GM20431 (cell line): ENCODE results near the gene MVB12A.

Experiments used
- in situ Hi-C: fragments of 300-500 bp; cut with MseI, MboI; formaldehyde crosslinking; loops from one replicate; pipeline ENCODE4 v1.15.0; 2020; ENCODE audit warnings: low sequenced_read_pairs; ENCODE audit not compliant: unreplicated experiment

The MVB12A gene

DNA sequence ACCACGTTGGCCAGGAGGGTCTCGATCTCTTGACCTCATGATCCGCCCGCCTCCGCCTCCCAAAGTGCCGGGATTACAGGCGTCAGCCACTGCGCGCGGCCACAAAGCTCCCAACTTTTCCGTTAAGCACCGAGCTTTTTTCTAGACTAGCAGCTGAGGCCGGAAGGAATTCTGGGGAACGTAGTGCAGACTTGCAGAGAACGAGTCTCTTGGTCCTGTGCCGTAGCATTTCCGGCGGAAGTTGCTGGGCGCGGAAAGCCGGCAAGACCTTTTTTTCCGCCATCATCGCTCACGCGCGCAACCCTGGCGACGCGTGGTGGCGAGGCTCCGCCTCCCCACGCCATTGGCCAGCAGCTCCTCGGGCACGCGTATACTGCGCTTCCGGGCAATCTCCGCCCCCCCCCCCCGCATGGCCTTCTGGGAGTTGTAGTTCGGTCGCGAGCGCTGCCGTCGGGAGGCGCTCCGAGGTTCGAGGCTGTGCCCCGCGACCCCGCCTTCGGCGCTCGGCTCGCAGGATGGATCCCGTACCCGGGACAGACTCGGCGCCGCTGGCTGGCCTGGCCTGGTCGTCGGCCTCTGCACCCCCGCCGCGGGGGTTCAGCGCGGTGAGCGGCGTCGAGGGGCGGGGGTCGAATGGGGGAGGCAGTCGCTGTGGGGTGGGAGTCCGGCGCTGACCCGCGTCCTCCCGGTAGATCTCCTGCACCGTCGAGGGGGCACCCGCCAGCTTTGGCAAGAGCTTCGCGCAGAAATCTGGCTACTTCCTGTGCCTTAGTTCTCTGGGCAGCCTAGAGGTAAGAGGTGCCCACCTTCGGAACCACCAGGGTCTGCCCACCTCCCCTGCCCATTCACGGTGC lies at the start of gene MVB12A:
MVB12A (plus strand) TSS at position 427 of the 854 bp plus-strand sequence; CDS start at position 516, 89 bp downstream.
- in situ Hi-C loops = no loop called here

DNA sequence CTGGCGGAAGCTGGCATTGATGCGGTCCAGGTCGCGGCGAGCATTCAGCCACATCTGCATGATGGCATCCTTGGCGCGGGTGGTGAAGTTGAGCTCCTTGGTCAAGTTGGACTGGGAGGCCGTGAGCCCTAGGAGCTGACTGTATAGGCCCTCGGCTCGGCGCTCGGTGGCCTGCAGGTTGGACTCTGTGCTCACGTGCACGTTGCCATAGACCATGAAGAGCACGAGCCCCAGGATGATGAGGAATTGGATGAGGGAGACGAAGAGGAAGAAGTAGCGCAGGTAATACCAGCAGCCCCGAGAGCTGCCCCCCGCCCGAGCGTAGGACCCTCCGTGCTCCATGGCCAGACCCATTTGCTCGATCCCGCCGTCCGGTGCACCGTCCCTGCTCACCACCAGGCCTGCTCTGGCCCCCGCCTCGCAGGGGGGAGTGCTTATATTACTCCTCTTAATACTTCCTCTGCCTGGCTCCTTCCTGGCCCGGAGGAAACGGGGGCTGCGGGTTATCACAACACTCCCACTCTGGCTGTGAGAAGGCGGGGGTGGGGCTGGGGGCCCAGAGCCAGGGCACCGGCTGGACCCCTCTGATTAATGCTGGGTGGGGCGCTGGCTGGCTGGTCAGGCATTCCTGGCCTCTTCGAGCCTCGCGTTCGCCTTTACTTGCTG lies 42.8 kb upstream of the MVB12A start, which contains the start of gene PLVAP:
PLVAP (minus strand) TSS at position 408 of the 666 bp plus-strand sequence; CDS start at position 354, 54 bp downstream.
- in situ Hi-C loops = no loop called here

DNA sequence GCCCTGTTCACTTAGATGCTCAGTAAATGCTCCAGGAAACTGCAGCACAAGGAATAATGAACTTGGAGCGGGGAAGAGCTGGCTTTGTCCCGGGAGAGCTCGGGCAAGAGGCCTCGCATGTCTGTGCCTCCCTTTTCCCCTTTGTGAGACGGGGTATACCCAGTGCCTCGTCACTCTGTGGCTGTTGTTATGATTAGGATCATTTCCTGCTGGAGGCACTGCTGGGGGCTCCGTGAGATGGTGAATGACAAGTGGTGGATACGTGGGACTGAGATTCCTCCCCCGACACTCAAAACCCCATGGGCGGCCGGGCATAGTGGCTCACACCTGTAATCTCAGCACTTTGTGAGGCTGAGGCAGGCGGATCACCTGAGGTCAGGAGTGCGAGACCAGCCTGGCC lies 41.6 kb upstream of the MVB12A start:
- in situ Hi-C loops = no loop called here

DNA sequence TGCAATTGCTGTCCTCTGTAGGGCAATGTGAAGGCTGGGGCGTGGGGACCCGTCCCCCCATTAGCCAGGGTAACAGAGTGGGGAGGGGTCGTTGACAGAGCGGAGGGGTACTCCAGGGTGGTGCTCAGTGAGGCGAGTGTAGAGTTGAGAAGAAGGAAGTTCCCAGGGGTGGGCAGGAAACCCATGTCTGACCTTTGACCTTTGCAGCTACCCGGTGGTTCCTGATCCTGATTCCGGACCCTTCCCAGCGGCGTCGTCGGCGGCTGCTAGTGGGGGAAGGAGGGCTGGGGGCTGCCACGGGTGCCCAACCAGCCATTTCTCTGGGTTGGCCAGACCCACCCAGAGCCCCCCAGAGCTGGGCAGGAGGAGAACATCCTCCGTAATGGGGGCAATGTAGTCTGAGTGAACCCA lies 40.6 kb upstream of the MVB12A start:
- in situ Hi-C loops = no loop called here

GRCh38 chr19:17380426-17381138 lies 39.3 kb upstream of the MVB12A start:
- in situ Hi-C loops = no loop called here

DNA sequence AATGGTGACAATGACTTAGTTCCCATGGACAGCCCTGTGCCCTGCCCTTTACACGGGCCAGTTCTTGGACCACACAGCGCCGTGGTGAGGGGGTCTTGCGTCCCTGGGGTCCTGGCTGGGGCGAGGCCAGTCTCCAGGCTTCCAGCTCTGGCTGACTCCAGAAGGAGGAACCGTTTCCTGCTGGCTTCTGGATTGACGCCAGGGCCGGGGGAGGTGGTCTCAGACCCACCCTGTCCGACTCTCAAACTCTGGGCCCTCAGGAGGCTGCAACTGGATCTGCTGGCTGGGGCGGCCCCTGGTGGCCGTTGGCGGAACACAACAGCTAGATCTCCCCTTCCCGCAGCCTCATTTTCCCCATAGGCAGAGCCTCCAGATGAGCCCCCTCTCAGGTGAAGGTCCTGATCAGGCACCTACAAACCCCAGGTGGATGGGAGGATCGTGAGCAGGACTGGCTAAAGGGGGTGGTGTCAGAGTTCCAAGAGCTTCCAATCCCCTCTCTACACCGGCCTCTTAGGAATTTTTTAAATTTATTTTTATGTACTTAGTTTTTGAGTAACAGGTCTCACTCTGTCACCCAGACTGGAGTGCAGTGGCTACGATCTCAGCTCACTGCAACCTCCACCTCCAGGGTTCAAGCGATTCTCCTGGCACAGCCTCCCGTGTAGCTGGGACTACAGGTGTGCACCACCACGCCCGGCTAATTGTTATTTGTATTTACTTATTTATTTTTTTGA lies 33.8 kb upstream of the MVB12A start:
- in situ Hi-C loops = no loop called here

DNA sequence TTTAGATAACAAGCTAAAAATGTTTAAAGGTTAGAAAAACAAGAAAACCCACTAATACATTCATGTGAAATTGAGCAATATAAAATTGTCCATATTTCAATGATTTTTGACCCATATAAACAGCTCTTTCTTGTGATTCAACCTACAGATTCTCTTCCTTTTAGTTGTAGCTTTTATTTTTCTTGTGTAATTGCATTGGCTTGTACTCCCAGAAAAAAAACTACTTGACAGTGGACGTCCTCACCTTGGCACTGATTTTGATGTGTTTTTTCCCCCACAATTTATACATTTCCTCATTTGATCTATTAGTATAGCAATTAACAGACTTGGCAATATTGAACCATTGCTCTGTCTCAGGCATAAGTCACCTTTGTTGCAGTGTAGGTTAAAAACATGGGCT lies 30.6 kb upstream of the MVB12A start:
- in situ Hi-C loops = no loop called here

DNA sequence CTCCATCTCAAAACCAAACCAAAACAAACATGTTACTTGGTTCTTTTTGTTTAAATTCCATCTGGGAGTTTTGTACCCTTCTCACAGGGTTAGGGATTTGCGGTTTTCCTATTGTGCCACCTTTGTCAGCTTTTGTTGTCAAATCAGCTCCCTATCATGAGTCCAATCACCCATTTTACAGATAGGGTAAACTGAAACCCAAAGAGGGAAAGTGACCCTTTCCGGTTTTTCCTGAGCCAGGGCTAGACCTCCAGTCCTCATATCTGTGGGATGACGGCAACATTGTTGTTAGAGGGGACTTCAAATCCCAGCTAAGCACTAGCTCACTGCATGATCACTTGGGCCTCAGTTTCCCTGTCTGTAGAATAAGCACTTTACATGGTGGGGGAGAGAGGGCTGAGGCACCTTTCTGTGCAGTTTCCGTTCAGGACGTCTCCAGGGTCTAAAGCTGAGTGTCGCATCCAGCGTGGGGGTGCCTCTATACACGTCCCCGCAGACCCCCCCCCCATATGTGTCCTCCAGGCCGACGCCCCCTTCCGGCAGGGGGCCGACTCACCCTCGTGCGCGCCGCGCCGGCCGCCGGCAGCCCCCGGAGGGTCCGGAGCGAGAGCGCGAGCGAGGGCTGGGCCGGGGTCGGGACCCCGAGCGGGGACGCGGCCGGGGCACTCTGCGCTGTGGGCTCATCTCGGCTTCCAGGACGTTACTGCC lies 29.7 kb upstream of the MVB12A start:
- in situ Hi-C loops = loop anchor here (10.0 kb wide), 1 partner anchor 45 kb away; no protein-coding TSS in a partner anchor

DNA sequence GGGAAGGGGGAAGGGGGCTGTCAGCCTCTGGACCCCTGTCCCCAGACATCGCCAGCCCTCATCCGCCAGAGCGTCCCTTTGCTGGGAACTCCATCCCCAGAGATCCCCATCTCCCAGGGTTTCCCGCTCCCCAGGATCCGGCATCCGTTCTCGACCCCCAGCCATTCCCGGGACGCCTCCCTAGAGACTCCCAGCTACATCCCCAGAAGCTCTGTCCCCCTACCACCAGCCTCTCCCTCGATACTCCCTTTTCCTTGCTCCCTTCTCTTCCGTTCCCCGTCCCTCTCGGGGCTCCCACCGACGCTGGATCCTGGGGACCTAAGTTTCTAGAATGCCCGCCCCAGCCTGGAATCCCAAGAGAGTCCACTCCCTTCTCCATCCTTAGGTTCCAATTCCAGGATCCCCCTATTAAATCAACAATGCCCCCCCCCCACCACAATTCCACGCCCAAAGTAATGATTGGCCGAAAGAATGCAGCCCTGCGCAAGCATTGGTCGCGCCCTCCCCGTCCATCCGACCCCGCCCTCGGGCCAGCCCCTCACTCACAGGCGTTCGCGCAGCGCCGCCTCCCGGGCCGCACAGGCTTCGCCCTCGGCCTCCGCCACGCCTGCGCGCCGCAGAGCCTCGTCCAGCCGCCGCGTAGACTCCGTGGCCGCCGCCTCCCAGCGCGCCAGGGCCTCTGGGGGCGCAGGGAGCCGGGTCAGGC lies 29.0 kb upstream of the MVB12A start:
- in situ Hi-C loops = loop anchor here (10.0 kb wide), 1 partner anchor 46 kb away; no protein-coding TSS in a partner anchor

- in situ Hi-C loops = loop anchor here (10.0 kb wide), 1 partner anchor 47 kb away; no protein-coding TSS in a partner anchor
Measured at GRCh38 chr19:17391371-17392151, 28.3 kb upstream of the MVB12A start.

DNA sequence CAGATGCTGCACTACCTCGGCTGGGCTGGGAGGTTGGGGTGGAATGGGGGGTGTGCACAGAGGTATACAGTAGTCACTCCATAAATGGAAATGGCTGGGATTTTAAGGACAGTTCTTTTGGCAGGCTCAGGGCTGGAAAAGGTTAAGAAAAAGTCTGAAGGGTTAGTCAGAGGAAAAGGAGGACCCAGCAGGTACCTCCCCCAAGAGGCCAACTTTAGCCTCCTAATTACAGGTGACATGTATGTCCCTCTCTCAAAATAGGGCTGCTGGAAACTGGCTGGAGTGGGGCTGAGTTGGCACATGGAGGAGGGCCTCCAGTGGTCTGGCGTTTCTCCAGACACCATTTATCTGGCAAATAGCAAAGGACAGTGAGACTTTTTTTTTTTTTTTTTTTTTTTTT lies 26.8 kb upstream of the MVB12A start:
- in situ Hi-C loops = loop anchor here (10.0 kb wide), 1 partner anchor 48 kb away; no protein-coding TSS in a partner anchor

DNA sequence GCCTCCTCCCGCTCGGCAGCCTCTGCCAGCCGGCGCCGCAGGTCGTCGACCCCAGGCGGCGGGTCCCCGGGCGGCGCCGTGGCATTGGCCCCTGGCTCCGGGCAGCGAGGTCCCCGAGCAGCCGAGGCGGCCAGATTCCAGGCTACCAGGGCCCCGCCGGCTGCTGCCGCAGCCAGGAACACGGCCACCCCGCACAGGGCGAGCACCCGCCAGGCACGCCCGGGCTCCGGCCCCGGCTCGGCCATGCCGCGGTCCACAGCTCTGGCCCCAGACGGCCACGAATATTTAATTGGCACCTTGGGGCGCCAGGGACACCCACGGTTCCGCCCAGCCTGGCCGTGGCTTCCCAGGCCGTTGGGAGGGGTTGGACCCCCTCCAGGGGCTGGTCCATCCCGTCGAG lies 25.9 kb upstream of the MVB12A start, which contains the start of gene CCDC194:
CCDC194 (minus strand) TSS at position 283 of the 400 bp plus-strand sequence; CDS start at position 245, 38 bp downstream.
- in situ Hi-C loops = loop anchor here (10.0 kb wide), 1 partner anchor 49 kb away; no protein-coding TSS in a partner anchor

- in situ Hi-C loops = loop anchor here (10.0 kb wide), 1 partner anchor 50 kb away; no protein-coding TSS in a partner anchor
Measured at GRCh38 chr19:17394891-17395415, 24.9 kb upstream of the MVB12A start.

GRCh38 chr19:17398902-17399527 lies 20.8 kb upstream of the MVB12A start:
- in situ Hi-C loops = loop anchor here (10.0 kb wide), 1 partner anchor 54 kb away; no protein-coding TSS in a partner anchor

DNA sequence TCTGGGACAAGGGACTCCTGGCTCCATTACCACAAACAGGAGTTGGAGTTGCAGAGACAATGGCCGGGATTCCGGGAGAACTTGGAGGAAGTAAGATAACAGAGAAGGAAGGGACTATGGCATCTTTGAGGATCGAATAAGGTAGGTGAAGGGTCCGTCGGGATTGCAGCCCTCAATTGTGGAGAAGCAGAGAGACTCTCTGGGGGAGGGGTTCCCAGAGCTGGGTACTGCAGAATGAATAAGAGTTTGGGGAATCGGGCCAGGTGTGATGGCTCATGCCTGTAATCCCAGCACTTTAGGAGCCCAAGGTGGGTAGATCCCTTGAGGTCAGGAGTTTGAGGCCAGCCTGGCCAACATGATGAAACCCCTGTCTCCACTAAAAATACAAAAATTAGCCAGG lies 18.2 kb upstream of the MVB12A start:
- in situ Hi-C loops = no loop called here

DNA sequence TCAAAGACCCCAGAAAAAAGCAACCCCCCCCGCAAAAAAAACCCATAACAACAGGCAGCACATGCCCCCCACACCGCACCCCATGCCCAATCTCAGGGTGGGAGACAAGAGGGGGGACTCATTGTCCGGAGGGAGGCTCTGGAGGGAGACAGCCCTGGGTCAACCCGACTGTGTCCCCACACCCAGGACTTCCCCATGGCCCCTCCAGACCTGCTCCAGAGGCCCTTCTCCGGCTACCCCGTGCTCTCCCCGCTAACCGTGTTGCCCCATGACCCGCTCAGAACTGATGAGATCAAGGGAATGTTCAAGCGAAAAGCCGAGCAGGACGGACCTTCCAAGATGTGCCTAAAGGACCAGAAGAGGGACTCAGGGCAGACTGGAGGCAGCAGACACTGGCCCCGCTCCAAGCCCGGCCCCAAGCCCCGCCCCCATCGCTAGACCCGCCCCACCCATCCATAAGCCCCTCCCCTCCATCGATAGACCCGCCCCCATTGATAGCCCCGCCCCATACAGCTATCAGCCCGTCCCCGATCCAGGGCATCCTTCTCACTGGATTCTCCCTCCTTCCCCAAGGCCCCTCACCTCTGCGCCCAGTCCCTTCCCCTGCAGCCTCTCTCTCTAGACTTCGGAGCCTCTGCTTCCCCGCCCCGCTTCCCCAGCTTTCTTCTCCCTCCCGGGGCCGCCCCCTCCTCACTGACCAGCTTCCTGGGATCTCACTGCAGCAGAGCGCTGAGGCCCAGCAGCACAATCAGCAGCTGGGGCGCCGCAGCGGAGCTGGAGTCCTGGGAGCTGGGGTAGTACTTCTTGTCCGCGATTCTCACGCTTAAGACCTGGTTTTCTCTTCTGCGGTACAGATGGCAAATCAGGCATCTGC lies 16.6 kb upstream of the MVB12A start:
- in situ Hi-C loops = no loop called here
